Neuron (in vitro differentiated cells): ENCODE results near the gene MED16.
"Not testable (repeated sequence)": the region's sequence is repeated elsewhere in the genome, so short reads cannot be mapped to it uniquely, and the experiment has no call there.

Experiments used
- H2AFZ ChIP-seq: one replicate; pipeline ENCODE4 v1.6.1; 2013; ENCODE audit warnings: low read depth, mild to moderate bottlenecking, inconsistent platforms, low read length, moderate library complexity
- H3K27me3 ChIP-seq: one replicate; pipeline ENCODE4 v1.6.1; 2013; ENCODE audit warnings: low read length; ENCODE audit not compliant: insufficient read depth
- H3K36me3 ChIP-seq: one replicate; pipeline ENCODE4 v1.6.1; 2013; ENCODE audit warnings: low read length; ENCODE audit not compliant: insufficient read depth
- H3K4me1 ChIP-seq: one replicate; pipeline ENCODE4 v1.6.1; 2013; ENCODE audit warnings: low read length; ENCODE audit not compliant: insufficient read depth
- H3K4me3 ChIP-seq: 2 replicates; pipeline ENCODE4 v1.5.1; 2013; ENCODE audit warnings: mild to moderate bottlenecking, low read length, moderate library complexity
- H3K9me3 ChIP-seq: one replicate; pipeline ENCODE4 v1.6.1; 2013; ENCODE audit warnings: low read length

The MED16 gene

DNA sequence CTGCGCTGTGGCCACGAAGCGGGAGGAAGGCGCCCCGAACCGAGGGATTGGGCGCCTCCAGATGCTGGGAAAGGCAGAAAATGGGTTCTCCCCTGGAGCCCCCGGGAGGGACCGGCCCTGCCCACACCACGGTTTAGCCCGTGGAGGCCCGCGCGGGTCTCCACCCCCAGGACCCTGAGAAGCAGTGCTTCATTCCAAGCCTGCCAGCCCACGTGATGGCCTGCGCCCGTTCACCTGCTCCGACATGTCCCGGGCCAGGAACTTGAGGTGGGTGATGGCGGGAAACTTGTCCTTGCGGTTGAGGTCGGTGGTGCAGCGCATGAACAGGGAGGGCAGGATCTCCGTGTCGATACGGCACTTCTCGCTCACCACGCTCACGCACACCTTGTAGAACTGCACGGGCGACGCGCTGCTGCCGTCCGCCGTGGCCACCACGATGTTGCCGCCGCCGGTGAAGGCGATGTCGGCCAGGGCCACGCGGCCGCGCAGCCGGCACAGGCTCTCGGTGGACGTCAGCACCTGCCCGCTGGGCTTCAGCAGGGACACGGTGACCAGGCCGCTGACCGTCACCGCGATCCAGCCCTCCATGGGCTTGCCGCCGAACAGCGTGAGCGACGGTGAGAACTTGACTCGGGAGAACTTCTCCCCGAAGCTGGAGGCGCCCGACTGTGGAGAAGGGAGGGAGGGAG is 7.3 kb downstream of the MED16 start:
- no peak overlapping the region for H2AFZ ChIP-seq
- H3K9me3 ChIP-seq: no peaks in the 10 kb centered on the region
- H3K4me1 ChIP-seq: no peaks in the 10 kb centered on the region
- peaks cover 80% of the 10 kb centered on the region for H3K36me3 ChIP-seq
- no peak overlapping the region for H3K4me3 ChIP-seq
- H3K27me3 ChIP-seq: no peaks in the 10 kb centered on the region

DNA sequence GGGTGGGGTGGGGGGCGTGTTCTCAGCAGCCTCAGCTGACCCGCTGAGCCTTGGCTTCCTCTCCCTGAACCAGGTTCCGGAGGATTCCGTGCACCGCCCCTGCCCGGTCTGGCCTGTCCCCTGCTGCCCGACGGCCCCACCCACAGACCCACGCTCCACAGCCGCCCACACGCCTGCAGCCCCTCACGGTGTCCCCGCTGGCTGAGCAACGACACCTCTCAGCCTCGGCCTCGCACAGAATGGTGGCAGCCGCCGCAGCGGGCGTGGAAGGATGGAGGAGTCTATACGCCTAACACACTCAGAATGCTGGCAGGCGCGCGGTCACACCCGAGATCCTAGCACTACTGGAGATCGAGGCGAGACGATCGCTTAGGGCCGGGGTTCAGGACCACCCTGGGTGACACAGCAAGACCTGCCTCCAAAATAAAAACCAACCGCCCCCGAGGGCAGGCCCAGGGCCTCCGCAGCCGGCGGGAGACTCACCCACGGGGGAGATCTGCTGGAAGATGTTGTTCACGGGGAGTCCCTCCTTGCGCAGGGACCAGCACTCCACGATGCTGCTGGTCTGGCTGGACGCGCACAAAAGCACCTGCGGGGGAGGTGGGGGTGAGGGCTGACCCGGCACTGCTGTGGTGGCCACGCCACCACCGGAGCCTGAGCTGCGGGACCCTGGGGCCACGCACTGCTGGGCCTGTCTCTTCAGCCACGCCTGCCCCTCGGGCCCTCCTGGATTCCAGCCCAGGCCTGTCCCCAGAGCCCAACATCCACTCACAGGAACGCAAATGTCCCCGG is 8.4 kb downstream of the MED16 start:
- H3K36me3 ChIP-seq: peaks cover 74% of the 10 kb centered on the region
- no peak overlapping the region for H2AFZ ChIP-seq
- no peaks in the 10 kb centered on the region for H3K27me3 ChIP-seq
- H3K4me3 ChIP-seq: no peak overlapping the region
- H3K4me1 ChIP-seq: no peaks in the 10 kb centered on the region
- H3K9me3 ChIP-seq: no peaks in the 10 kb centered on the region

DNA sequence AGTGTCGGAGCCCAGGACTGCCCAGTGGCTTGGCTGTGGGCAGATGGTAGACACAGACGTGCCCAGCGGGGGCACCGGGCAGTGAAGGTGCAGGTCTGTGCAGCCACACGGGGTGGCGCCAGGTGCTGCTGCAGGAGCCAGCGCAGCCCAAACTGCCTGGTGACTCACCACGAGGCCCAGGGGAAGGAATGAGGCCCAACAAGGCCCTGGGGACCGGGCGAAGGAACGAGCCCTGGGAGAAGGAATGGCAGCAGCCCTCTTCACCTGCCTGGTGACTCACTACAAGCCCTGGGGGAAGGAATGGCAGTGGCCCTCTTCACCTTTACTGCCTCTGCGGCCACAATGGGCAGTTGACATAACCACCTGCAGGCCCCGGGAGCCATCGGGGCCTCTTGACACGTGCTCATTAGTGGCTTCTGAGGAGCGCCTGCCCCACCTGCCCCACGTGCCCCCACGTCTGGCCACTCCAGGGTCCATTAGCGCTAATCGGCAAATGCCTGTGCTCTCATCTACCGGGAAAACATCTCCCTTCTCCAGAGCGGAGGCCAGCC is 9.3 kb downstream of the MED16 start:
- no peaks in the 10 kb centered on the region for H3K4me1 ChIP-seq
- no peaks in the 10 kb centered on the region for H3K27me3 ChIP-seq
- H2AFZ ChIP-seq: no peak overlapping the region
- H3K9me3 ChIP-seq: no peaks in the 10 kb centered on the region
- peaks cover 71% of the 10 kb centered on the region for H3K36me3 ChIP-seq
- no peak overlapping the region for H3K4me3 ChIP-seq

DNA sequence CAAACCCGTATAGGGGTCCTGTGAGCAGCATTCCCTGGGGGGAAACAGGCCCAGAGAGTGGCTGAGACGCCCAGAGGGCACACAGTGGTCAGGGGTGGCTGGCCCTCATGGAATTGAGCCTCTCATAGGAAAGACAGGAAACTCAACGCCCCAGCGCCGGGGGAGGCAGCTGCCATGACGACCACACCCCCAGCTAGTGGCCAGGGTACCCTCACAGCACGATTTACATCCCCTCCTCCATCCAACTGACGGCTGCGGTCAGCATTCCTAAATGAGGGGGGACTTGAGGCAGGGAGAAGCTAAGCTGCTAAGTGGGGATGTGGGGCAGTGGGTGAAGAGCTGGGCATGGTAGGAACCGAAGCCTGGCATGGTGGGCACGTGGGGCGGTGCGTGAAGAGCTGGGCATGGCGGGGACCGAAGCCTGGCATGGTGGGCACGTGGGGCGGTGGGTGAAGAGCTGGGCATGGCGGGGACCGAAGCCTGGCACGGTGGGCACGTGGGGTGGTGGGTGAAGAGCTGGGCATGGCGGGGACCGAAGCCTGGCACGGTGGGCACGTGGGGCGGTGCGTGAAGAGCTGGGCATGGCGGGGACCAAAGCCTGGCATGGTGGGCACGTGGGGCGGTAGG is 10.0 kb downstream of the MED16 start:
- Histone ChIP-seq H3K4me3 (no peak overlapping the region), H3K36me3 (peaks cover 67% of the 10 kb centered on the region), H3K27me3 (no peaks in the 10 kb centered on the region), H3K9me3 (no peaks in the 10 kb centered on the region), H2AFZ (no peak overlapping the region), H3K4me1 (no peaks in the 10 kb centered on the region)

DNA sequence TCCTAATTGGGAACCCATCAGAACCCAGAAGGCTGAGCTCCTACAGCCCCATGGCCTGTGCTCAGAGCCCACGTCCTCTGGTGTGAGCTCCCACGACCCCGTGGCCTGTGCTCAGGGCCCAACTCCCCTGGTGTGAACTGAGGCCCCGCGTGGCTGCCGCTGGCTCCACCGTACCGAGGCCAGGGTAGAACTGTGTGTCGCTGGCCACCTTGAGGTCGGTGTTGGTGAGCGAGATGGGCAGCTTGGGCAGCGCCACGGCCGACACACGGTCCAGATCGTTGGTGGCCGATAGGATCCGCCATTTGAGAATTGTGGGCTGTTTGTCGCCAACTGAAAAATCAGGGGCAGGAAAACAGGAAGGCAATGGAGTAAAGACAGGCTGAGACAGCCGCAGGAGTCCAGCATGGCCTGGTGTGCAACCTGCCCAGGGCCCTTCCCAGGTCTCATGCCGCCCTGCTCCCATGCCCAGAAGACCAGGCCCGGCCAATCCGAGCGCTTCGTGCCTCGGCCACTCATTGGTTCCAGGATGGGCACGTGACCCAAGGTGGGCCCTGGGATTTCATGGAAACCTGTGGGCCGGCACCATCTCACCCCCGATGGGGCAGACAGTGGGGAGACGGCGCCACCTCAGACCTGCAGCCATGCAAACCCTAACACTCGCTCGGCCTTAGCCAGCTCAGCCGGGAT is 11.5 kb downstream of the MED16 start:
- no peak overlapping the region for H2AFZ ChIP-seq
- H3K36me3 ChIP-seq: peaks cover 70% of the 10 kb centered on the region

DNA sequence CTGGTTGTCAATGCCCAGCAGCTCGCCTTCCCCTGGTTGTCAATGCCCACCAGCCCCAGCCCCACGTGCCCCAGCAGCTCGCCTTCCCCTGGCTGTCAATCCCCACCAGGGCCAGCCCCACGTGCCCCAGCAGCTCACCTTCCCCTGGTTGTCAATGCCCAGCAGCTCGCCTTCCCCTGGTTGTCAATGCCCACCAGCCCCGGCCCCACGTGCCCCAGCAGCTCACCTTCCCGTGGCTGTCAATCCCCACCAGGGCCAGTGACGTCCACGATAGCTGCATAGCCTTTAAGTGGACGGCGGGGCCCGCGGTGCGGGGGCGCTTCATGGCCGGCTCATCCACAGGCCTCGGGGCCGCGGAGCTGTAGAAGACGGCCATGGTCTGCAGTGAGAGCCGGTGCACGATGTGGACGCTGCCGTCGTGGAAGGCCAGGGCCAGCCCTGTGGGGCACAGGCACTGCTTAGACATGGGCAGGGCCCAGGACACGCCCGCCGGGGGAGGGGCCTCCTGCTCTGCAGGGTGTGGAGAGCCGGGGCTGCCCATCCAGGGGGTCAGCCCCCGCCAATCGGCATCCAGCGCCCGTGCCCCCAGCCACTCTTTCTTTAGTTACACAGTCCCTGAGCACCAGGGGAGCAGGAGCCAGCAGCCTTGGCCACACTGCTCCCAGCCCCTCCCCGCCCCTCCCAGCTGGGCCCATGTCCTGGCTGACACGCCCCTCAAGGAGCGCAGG is 13.1 kb downstream of the MED16 start:
- Histone ChIP-seq H3K4me1 (no peaks in the 10 kb centered on the region), H3K27me3 (no peaks in the 10 kb centered on the region), H3K4me3 (no peak overlapping the region), H3K9me3 (no peaks in the 10 kb centered on the region), H2AFZ (no peak overlapping the region), H3K36me3 (peaks cover 69% of the 10 kb centered on the region)

More for the DNA sequence above, 11.5 kb downstream of the MED16 start:
- Histone ChIP-seq H3K4me1 (no peaks in the 10 kb centered on the region), H3K27me3 (no peaks in the 10 kb centered on the region), H3K4me3 (no peak overlapping the region), H3K9me3 (no peaks in the 10 kb centered on the region)

DNA sequence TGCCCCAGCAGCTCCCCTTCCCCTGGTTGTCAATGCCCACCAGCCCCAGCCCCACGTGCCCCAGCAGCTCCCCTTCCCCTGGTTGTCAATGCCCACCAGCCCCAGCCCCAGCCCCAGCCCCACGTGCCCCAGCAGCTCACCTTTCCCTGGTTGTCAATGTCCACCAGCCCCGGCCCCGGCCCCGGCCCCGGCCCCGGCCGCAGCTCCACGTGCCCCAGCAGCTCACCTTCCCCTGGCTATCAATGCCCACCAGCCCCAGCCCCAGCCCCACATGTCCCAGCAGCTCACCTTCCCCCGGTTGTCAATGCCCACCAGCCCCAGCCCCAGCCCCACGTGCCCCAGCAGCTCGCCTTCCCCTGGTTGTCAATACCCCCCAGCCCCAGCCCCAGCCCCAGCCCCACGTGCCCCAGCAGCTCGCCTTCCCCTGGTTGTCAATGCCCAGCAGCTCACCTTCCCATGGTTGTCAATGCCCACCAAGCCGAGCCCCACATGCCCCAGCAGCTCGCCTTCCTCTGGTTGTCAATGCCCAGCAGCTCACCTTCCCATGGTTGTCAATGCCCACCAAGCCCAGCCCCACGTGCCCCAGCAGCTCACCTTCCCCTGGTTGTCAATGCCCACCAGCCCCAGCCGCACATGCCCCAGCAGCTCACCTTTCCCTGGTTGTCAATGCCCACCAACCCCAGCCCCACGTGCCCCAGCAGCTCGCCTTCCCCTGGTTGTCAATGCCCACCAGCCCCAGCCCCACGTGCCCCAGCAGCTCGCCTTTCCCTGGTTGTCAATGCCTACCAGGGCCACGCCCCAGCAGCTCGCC is 14.0 kb downstream of the MED16 start:
- not testable (repeated sequence) for H3K9me3 ChIP-seq, H2AFZ ChIP-seq, H3K27me3 ChIP-seq, H3K4me1 ChIP-seq, H3K4me3 ChIP-seq
- H3K36me3 ChIP-seq: peaks cover 65% of the 10 kb centered on the region

DNA sequence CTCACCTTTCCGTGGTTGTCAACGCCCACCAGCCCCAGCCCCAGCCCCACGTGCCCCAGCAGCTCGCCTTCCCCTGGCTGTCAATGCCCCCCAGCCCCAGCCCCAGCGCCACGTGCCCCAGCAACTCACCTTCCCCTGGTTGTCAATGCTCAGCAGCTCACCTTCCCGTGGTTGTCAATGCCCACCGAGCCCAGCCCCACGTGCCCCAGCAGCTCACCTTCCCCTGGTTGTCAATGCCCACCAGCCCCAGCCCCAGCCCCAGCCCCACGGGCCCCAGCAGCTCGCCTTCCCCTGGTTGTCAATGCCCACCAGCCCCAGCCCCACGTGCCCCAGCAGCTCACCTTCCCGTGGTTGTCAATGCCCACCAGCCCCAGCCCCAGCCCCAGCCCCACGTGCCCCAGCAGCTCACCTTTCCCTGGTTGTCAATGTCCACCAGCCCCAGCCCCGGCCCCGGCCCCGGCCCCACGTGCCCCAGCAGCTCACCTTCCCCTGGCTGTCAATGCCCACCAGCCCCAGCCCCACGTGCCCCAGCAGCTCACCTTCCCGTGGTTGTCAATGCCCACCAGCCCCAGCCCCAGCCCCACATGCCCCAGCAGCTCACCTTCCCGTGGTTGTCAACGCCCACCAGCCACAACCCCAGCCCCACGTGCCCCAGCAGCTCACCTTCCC is 14.9 kb downstream of the MED16 start:
- H3K9me3 ChIP-seq, H3K4me3 ChIP-seq, H3K27me3 ChIP-seq, H3K4me1 ChIP-seq, H2AFZ ChIP-seq: not testable (repeated sequence)
- peaks cover 64% of the 10 kb centered on the region for H3K36me3 ChIP-seq

DNA sequence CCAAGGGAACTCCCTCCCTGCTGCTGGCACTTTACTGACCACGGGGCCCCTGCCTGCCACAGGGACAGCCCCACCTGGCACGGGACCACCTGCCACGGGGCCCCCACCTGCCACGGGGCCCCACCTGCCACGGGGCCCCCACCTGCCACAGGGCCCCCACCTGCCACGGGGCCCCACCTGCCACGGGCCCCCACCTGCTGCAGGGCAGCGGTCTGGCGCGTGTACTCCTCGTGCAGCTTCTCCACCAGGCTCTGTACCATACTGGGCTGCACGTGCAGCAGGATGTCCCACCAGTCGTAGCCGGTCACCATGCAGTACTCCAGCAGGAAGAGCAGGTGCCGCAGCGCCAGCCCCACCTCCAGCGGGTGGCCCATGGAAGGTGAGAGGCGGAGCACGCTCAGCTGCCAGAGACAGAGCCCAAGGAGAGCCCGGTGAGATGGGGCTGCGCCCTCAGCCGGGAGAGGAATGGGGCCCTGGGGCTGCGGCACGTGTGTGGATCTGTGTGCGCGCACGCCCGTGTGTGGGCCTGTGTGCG is 16.1 kb downstream of the MED16 start:
- Histone ChIP-seq H3K4me1 (no peaks in the 10 kb centered on the region), H3K9me3 (no peaks in the 10 kb centered on the region), H2AFZ (no peak overlapping the region), H3K36me3 (peaks cover 54% of the 10 kb centered on the region), H3K4me3 (no peak overlapping the region), H3K27me3 (no peaks in the 10 kb centered on the region)

DNA sequence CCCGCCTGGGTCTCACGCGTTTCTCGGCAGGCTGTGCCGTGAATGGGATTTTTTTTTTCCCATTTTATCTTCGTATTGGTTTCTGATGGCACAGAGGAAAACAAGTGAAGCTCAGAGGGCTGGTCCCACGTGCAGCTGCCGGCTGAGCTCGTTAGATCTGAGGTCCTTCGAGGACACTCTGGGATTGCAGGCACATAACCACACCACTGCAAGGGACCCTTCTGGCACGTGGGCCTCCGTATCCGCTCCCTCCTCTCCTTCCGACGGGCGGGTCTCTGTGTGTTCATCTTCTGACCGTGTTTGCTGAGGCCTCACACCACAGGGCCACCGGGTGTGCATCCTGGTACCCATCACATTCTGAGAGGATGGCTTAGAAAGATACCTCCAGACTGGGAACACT is 16.9 kb downstream of the MED16 start:
- Histone ChIP-seq H3K9me3 (no peaks in the 10 kb centered on the region), H3K4me3 (no peak overlapping the region), H3K36me3 (peaks cover 50% of the 10 kb centered on the region), H3K4me1 (no peaks in the 10 kb centered on the region), H3K27me3 (no peaks in the 10 kb centered on the region), H2AFZ (no peak overlapping the region)

DNA sequence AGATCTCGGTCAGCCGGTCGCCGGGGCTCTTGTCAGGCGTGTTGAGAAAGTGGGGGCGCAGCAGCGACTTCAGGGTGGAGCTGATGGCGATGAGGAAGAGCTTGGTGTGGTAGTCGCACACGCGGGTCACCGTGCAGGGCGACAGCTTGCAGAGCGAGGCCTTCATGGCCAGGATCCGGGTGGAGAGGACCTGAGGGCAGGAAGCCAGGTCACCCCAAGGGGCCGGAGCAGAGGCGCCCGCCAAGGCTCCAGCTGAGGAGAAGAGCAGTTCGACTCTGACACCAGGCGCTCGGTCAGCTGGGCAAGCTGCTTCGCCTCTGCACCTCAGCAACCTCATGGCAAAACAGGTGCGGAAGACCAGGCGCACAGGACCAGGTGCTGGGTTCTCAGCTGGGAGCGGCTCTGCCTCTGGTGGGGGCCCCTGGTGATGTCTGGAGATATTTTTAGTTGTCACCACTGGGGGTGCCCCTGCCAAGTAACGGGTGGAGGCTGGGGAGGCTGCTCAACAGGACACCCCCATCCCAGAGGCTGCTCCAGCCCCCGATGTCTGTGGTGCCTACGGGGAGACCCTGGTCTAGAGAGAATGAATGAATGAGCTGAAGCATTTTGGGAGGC is 17.6 kb downstream of the MED16 start:
- Histone ChIP-seq H2AFZ (no peak overlapping the region), H3K9me3 (no peaks in the 10 kb centered on the region), H3K36me3 (peaks cover 53% of the 10 kb centered on the region), H3K27me3 (no peaks in the 10 kb centered on the region), H3K4me3 (no peak overlapping the region), H3K4me1 (no peaks in the 10 kb centered on the region)
